ENCODE measurements around the gene CDPF1.

Gene CDPF1

GRCh38 chr22:46234969-46235368 lies 15.1 kb downstream of the CDPF1 start:
- no peak overlapping the region for H3K4me3 ChIP-seq (ENCODE audit: low read length)
- TF ChIP-seq CTCF (IDR thresholded peaks at IDR 0.05; ENCODE audit: insufficient read depth, low read depth, low read length, missing control alignments) = no peak
- DNase-seq (ENCODE audit: low read depth) = no peak

- no peak for TF ChIP-seq CTCF (IDR thresholded peaks at IDR 0.05; ENCODE audit: insufficient read depth, low read depth, low read length, missing control alignments)
- DNase-seq (ENCODE audit: low read depth) = peak; percentile 51
- no peak overlapping the region for H3K4me3 ChIP-seq (ENCODE audit: low read length)
Observed at GRCh38 chr22:46233231-46233630, 16.9 kb downstream of the CDPF1 start.

- DNase-seq (ENCODE audit: low read depth) = no peak
- TF ChIP-seq CTCF (IDR thresholded peaks at IDR 0.05; ENCODE audit: insufficient read depth, low read depth, low read length, missing control alignments) = no peak
- no peak overlapping the region for H3K4me3 ChIP-seq (ENCODE audit: low read length)
Observed at GRCh38 chr22:46230262-46230901, 19.7 kb downstream of the CDPF1 start.

- H3K4me3 ChIP-seq (ENCODE audit: low read length) = no peak overlapping the region
- DNase-seq (ENCODE audit: low read depth) = no peak
- no peak for TF ChIP-seq CTCF (IDR thresholded peaks at IDR 0.05; ENCODE audit: insufficient read depth, low read depth, low read length, missing control alignments)
Observed at GRCh38 chr22:46229701-46230100, 20.4 kb downstream of the CDPF1 start.

GRCh38 chr22:46226577-46226976 lies 23.5 kb downstream of the CDPF1 start:
- no peak overlapping the region for H3K4me3 ChIP-seq (ENCODE audit: low read length)
- no peak for DNase-seq (ENCODE audit: low read depth)
- TF ChIP-seq CTCF (IDR thresholded peaks at IDR 0.05; ENCODE audit: insufficient read depth, low read depth, low read length, missing control alignments) = no peak

GRCh38 chr22:46225631-46226030 lies 24.5 kb downstream of the CDPF1 start:
- no peak overlapping the region for H3K4me3 ChIP-seq (ENCODE audit: low read length)
- DNase-seq (ENCODE audit: low read depth) = no peak
- no peak for TF ChIP-seq CTCF (IDR thresholded peaks at IDR 0.05; ENCODE audit: insufficient read depth, low read depth, low read length, missing control alignments)

GRCh38 chr22:46224898-46225290 lies 25.2 kb downstream of the CDPF1 start:
- DNase-seq (ENCODE audit: low read depth) = no peak
- H3K4me3 ChIP-seq (ENCODE audit: low read length) = no peak overlapping the region
- TF ChIP-seq CTCF (IDR thresholded peaks at IDR 0.05; ENCODE audit: insufficient read depth, low read depth, low read length, missing control alignments) = no peak
